Stomach smooth muscle (tissue), 2 donors: ENCODE data around the gene CRISPLD2.

Experiments
- H3K27ac ChIP-seq: one replicate; pipeline ENCODE4 v1.7.0; 2013; ENCODE audit warnings: mild to moderate bottlenecking, low read length, inconsistent platforms
- H3K27me3 ChIP-seq, 2 donors: one replicate each; pipeline ENCODE4 v1.7.0; 2013; ENCODE audit warnings: low read length in 2 of 2; ENCODE audit not compliant: insufficient read depth in 2 of 2, control insufficient read depth in 1 of 2
- H3K36me3 ChIP-seq, 2 donors: one replicate each; pipeline ENCODE4 v1.7.0; 2013; ENCODE audit warnings: low read length in 2 of 2; ENCODE audit not compliant: control insufficient read depth in 2 of 2, insufficient read depth in 2 of 2
- H3K4me1 ChIP-seq: one replicate; pipeline ENCODE4 v1.7.0; 2013; ENCODE audit warnings: low read length; ENCODE audit not compliant: control insufficient read depth, insufficient read depth
- H3K4me3 ChIP-seq, 2 donors: one replicate each; pipeline ENCODE4 v1.7.0; 2013; ENCODE audit warnings: low read length in 2 of 2
- H3K9ac ChIP-seq, 2 donors: one replicate each; pipeline ENCODE4 v1.7.0; 2013; ENCODE audit warnings: low read length in 2 of 2, mild to moderate bottlenecking in 1 of 2
- H3K9me3 ChIP-seq, 2 donors: one replicate each; pipeline ENCODE4 v1.7.0; 2013; ENCODE audit warnings: low read length in 2 of 2; ENCODE audit not compliant: control insufficient read depth in 2 of 2
- donor health status: healthy.
- donor health status: Pancreatic carcinoma.

CRISPLD2 gene

DNA sequence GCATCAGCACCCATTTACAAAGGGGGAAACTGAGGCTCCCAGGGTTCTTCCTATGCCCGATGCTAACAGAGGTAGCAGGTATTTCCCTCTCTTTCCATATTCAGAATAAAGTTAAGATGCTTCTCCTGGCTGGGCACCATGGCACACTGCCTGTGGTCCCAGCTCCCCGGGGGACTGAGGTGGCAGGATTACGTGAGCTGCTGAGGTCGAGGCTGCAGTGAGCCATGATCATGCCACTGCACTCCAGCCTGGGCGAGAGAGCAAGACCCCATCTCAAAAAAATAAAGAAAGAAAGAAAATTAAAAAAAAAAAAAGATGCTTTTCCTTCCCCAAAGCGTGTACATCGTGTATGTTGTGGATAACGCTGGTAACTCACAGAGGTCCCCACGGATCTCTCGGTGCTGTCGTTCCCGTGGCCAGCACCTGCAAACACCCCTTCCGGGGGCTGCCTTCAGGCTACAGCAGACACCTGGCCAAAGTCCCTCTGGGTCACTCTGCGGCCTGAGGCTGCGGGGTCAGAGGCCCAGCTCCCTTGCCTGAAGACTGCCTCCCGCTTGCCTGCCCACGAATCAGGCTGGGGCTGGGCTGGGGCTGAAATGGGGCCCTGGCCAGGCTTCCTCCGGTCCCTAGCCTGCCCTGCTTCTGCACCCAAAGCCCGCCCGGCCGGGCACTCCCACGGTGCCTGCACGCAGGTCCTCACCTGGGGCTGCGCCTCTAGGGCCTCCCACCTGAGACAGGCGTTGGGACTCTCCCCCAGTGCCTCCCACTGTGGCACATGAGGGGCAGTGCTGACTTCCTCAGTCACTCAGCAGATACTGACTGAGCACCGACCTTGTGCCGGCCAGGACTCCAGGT is 128.4 kb downstream of the CRISPLD2 start:
- H3K27ac ChIP-seq: no peak overlapping the region
- H3K9ac ChIP-seq: no peak overlapping the region
- no peaks in the 10 kb centered on the region for H3K27me3 ChIP-seq
- H3K36me3 ChIP-seq: no peaks in the 10 kb centered on the region
- H3K4me1 ChIP-seq: peaks cover 12% of the 10 kb centered on the region
- H3K4me3 ChIP-seq: no peak overlapping the region
- H3K9me3 ChIP-seq: no peaks in the 10 kb centered on the region

DNA sequence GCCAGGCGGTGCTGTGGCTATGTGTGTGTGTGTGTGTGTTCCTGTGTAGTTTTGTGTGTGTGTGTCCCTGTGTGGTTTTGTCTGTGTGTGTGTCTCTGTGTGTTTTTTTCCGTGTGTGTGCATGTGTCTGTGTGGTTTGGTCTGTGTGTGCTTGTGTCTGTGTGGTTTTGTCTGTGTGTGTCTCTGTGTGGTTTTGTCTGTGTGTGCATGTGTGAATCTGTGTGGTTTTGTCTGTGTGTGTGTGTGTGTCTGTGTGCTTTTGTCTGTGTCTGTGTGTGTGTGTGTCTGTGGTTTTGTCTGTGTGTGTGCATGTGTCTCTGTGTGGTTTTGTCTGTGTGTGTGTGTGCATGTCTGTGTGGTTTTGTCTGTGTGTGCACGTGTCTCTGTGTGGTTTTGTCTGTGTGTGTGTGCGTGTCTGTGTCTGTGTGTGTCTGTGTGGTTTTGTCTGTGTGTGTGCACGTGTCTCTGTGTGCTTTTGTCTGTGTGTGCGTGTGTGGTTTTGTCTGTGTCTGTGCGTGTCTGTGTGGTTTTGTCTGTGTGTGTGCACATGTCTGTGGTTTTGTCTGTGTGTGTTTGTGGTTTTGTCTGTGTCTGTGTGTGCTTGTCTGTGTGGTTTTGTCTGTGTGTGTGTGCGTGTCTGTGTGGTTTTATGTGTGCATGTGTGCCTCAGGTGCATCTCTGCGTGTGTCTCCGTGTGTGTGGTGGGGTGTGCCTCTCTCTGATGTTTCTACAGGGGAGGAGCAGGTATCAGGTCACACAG is 129.2 kb downstream of the CRISPLD2 start:
- H3K36me3 ChIP-seq: no peaks in the 10 kb centered on the region
- H3K27ac ChIP-seq: no peak overlapping the region
- peaks cover 15% of the 10 kb centered on the region for H3K4me1 ChIP-seq
- no peak overlapping the region for H3K9ac ChIP-seq
- H3K9me3 ChIP-seq: no peaks in the 10 kb centered on the region
- no peaks in the 10 kb centered on the region for H3K27me3 ChIP-seq
- no peak overlapping the region for H3K4me3 ChIP-seq

DNA sequence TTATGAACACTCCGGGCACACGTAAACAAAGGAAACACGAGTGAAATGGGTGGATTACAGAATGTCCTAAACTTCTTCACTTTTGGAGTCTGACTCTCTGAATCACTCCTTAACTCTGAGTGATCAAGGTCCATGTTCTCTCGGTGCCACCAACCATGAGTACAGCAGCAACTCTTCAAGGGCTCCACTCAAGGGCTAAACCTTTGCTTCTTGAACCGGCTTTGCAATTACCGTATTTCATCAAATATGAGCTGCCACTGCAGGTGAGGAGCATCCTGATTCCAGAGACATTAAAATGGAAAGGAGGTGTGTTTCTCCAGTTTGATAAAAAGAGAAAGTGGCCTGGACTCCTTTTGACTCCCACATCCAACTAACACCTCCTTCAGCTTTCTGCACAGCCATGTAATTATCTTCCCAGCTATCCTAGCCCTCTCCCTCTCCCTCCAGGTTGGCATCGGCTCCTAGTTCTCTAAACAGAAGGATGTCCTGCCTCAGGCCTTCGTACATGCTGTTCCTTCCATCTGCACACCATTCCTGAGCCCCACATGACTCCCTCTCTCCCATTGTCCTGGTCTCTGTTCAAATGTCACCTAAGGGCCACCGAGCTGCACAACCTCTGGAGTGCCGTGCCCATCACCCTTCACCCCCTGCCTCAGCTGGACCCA is 130.1 kb downstream of the CRISPLD2 start:
- Histone ChIP-seq H3K4me1 (peaks cover 15% of the 10 kb centered on the region), H3K27me3 (no peaks in the 10 kb centered on the region), H3K4me3 (no peak overlapping the region), H3K36me3 (no peaks in the 10 kb centered on the region), H3K27ac (no peak overlapping the region), H3K9me3 (no peaks in the 10 kb centered on the region), H3K9ac (no peak overlapping the region)

DNA sequence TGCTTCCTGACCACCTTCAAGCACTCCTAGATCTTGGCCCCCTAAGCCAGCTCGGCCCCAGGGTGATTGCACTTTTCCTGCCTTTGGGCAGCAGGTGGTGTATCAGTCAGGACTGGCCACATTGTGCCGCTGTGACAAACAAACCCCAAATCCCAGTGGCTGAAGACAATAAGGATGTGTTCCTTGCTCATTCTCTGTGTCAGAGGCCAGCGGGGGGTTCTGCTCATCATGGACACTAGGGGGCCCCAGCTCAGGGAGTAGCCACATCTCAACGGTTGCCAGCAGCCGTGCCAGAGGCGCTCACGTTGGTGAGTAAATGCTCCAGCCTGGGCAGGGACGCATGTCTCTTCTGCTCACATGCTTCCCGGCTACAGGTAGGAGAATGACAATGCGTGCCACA is 131.1 kb downstream of the CRISPLD2 start:
- Histone ChIP-seq H3K36me3 (no peaks in the 10 kb centered on the region), H3K27ac (no peak overlapping the region), H3K27me3 (no peaks in the 10 kb centered on the region), H3K9me3 (no peaks in the 10 kb centered on the region), H3K4me1 (peaks cover 15% of the 10 kb centered on the region), H3K4me3 (no peak overlapping the region), H3K9ac (no peak overlapping the region)

DNA sequence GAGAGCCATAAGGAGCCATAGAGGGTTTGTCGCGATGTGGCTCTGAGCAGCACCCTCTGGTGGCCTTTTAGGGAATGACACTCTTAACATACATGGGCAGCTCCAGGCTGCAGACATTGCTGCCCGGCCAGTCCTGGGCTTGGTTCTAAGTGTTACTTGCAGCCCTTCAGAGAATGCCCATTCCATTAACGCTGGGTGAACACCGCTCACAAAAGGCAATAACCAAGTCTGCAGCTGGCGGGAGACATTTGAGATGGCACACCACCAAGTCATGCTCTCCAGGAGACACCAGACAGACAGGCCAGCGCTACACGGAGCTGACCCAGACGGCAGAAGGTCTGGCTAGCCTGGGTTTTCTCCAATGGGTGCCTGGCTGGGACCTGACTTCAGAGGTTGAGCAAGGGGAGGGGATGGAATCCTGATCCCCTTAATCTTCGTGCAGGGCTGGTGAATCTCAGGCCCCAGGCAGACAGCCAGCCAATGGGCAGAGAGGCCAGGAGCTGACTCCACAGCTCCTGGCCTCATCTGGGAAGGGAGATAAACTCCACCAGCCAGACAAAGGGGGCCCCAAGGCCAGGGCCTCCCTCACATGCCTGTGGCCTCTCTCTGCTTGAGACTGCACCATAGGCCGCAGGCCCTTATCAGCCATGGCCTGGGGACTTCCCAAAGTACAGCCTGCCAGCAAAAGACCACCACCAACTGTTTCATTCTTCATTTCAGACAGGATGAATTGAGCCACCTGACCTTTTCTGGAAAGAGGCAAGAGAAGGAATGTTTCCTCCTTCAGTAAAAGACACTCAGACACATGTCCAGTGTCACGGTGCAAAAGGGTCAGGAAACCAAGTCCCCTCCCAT is 132.8 kb downstream of the CRISPLD2 start:
- H3K9ac ChIP-seq: peak overlapping the region in 1 of 2 donors; percentile 9
- peak overlapping the region; percentile 66 for H3K27ac ChIP-seq

DNA sequence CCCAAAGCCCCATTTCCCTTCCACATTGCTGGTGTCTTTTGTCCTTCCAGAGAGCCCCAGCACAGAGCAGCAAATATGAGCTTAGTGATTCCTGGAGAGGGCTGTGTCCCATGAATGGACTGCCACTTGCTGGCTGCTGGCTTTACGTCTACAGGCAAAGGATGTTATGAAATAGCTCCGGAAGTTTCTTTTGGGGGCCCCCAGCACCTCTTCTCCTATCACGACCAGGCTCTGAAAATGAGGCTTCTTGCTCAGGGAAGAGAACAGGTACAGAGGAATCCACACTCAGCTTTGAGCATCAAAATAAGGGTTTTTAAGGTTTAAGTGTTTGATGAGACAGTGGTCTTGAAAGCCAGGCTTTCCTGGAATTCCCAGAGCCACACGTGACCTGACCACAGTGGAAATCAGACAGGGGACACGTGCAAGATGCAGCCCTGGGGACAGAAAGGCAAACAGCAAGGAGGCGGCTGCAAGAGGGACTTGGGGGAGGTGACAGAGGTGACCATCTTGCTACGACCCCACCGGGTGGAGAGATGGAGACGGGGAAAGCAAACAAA is 133.5 kb downstream of the CRISPLD2 start:
- H3K4me1 ChIP-seq: peaks cover 15% of the 10 kb centered on the region
- no peaks in the 10 kb centered on the region for H3K9me3 ChIP-seq
- no peak overlapping the region for H3K4me3 ChIP-seq
- H3K9ac ChIP-seq: no peak overlapping the region
- peak overlapping the region; percentile 66 for H3K27ac ChIP-seq
- H3K36me3 ChIP-seq: no peaks in the 10 kb centered on the region
- H3K27me3 ChIP-seq: no peaks in the 10 kb centered on the region

More for the DNA sequence above, 132.8 kb downstream of the CRISPLD2 start:
- Histone ChIP-seq H3K4me3 (peak overlapping the region in 1 of 2 donors; percentile 1), H3K4me1 (peaks cover 15% of the 10 kb centered on the region), H3K27me3 (no peaks in the 10 kb centered on the region), H3K36me3 (no peaks in the 10 kb centered on the region), H3K9me3 (no peaks in the 10 kb centered on the region)

DNA sequence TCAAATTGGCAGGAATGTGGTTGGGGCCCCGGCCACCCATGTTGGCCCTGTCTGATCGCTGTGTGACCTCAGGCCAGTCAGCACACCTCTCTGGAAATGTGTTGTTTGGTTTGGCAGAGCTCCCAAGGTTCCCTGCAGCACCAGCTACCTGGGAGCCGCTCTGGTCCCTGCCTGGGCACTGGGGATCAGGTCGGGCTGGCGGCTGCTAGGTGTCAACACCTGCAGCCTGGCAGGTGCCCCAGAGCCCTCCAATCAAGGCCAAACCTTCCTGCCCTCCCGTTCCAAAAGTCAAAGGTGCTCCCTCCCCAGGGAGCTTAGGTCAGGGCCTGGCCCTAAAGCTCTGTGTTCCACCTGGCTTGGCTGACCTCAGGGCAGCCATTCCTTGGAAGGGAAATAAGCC is 135.6 kb downstream of the CRISPLD2 start:
- no peak overlapping the region for H3K4me3 ChIP-seq
- H3K27ac ChIP-seq: no peak overlapping the region
- H3K27me3 ChIP-seq: no peaks in the 10 kb centered on the region
- peaks cover 13% of the 10 kb centered on the region for H3K4me1 ChIP-seq
- H3K36me3 ChIP-seq: no peaks in the 10 kb centered on the region
- no peak overlapping the region for H3K9ac ChIP-seq
- no peaks in the 10 kb centered on the region for H3K9me3 ChIP-seq

DNA sequence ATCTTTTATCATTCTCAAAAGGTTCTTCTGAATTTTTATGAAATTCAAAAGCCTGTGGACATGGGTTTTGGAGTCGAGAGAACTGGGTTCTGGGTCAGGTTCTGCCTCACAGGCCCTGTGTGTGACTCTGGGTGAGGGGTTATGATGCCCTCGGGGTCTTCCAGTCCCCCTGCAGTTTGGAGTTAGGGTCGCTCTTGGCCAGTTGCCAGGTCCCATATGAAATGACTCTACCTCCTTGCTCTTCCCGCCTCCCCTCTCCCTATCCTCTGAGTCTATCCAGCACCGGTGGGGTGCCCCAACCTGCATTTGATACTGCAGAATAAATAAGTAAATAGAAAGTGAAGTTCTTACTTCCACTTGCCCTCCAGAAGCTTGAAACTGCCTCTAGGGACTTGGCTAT is 137.4 kb downstream of the CRISPLD2 start:
- peaks cover 13% of the 10 kb centered on the region for H3K4me1 ChIP-seq

DNA sequence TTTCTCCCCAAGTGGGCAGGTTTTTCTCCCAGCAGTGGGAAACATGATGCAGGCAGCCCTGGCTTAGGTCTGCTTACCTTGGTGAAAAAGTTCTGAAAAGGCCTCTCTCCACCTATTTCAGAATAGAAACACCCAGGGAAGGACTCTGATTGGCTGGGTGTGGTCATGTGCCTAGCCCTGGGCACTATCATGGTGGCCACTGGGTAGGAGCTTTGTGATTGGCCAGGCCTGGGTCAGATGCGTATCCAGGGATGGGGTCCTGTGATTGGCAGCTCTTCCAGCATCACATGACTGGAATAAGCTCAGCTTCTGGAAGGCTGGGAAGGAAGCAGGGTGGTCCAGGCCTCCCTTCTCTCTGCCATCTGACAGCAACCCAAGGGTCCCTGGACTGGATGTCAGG is 138.0 kb downstream of the CRISPLD2 start:
- Histone ChIP-seq H3K9me3 (no peaks in the 10 kb centered on the region), H3K9ac (no peak overlapping the region), H3K27ac (no peak overlapping the region), H3K36me3 (no peaks in the 10 kb centered on the region), H3K27me3 (no peaks in the 10 kb centered on the region), H3K4me1 (peaks cover 7% of the 10 kb centered on the region), H3K4me3 (no peak overlapping the region)

More for the DNA sequence above, 137.4 kb downstream of the CRISPLD2 start:
- H3K4me3 ChIP-seq: no peak overlapping the region
- no peak overlapping the region for H3K27ac ChIP-seq
- H3K36me3 ChIP-seq: no peaks in the 10 kb centered on the region
- H3K27me3 ChIP-seq: no peaks in the 10 kb centered on the region
- no peak overlapping the region for H3K9ac ChIP-seq
- no peaks in the 10 kb centered on the region for H3K9me3 ChIP-seq
